GM12878 (cell line): ENCODE measurements around the gene NINL.

ENCODE experiments used
- CHD1 ChIP-seq: IDR thresholded peaks from 2 replicates; pipeline ENCODE4 v1.6.1; 2012; ENCODE audit warnings: low read depth, low read length, improper control_type of control experiment
- LARP7 ChIP-seq: fragments of 450-650 bp; IDR thresholded peaks from 2 replicates; pipeline ENCODE4 v1.6.1; 2017; ENCODE audit warnings: mild to moderate bottlenecking
- NBN ChIP-seq: fragments of 450-650 bp; IDR thresholded peaks from 2 replicates; pipeline ENCODE4 v1.6.1; 2016
- NFYA ChIP-seq: IDR thresholded peaks from 2 replicates; pipeline ENCODE4 v1.6.1; 2011; ENCODE audit warnings: low read depth, mild to moderate bottlenecking, low read length, improper control_type of control experiment, borderline replicate concordance
- PAX5 ChIP-seq: IDR thresholded peaks from 2 replicates; pipeline ENCODE4 v1.6.1; 2011; ENCODE audit warnings: low read depth, low read length, borderline replicate concordance
- POLR2A ChIP-seq: IDR thresholded peaks from 2 replicates; pipeline ENCODE4 v1.6.1; 2011; ENCODE audit warnings: low read depth, mild to moderate bottlenecking, low read length
- POLR2AphosphoS5 ChIP-seq: IDR thresholded peaks from 2 replicates; pipeline ENCODE4 v1.6.1; 2011; ENCODE audit warnings: mild to moderate bottlenecking, low read length, inconsistent platforms
- REST ChIP-seq: IDR thresholded peaks from 2 replicates; pipeline ENCODE4 v1.6.1; 2012; ENCODE audit warnings: mild to moderate bottlenecking, low read depth, low read length
- SMC3 ChIP-seq: IDR thresholded peaks from 2 replicates; pipeline ENCODE4 v1.6.1; 2011; ENCODE audit warnings: low read length, improper control_type of control experiment, borderline replicate concordance
- SUZ12 ChIP-seq: fragments of 200-600 bp; sonication (generic); IDR thresholded peaks from one replicate; pipeline ENCODE4 v1.6.1; 2018; ENCODE audit warnings: antibody characterized with exemption, mild to moderate bottlenecking; ENCODE audit not compliant: unreplicated experiment
- ZSCAN29 ChIP-seq: fragments of 450-650 bp; IDR thresholded peaks from 2 replicates; pipeline ENCODE4 v1.6.1; 2017; ENCODE audit warnings: mild to moderate bottlenecking, moderate library complexity
- ZZZ3 ChIP-seq: IDR thresholded peaks from 2 replicates; pipeline ENCODE4 v1.6.1; 2011; ENCODE audit warnings: low read depth; ENCODE audit not compliant: control insufficient read depth, insufficient read length
- TF ChIP-seq, protein P1 (sequence below), 3 experiments: IDR thresholded peaks in 2 of 3; conservative IDR thresholded peaks in 1 of 3; 2 replicates each; pipeline ENCODE4 v1.5.1; 2011; ENCODE audit warnings: low read depth in 3 of 3, low read length in 3 of 3, mild to moderate bottlenecking in 3 of 3, control low read depth in 2 of 3, moderate library complexity in 2 of 3, inconsistent platforms in 1 of 3, mixed read lengths in 1 of 3; ENCODE audit not compliant: control insufficient read depth in 2 of 3, insufficient read depth in 1 of 3; ENCODE audit errors: extremely low read depth in 1 of 3
- TF ChIP-seq, protein P2 (sequence below): IDR thresholded peaks from 2 replicates; pipeline ENCODE4 v1.6.1; 2011; ENCODE audit warnings: mild to moderate bottlenecking, low read depth, low read length, moderate library complexity; ENCODE audit not compliant: insufficient replicate concordance

DNA sequence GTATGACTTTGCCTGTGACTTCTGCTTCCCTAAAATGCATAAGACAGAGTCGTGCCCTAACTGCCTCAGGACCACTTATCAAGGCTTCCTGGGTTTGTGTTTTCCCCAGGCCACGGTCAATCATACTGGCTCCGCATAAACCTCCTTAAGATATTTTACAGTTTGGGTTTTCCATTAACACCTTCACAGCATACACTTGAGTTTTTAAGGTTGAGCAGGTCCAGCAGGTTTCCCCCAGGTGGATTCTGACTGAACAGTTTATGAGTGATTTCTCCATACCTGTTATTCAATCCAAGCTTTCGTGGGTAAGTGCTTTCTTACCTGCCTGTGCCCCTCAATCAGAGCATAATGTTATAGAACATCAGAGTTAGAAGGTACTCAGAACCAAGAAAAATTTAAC lies 39.3 kb downstream of the NINL start:
- TF ChIP-seq ZZZ3 (no peak), LARP7 (no peak), ZSCAN29 (no peak), REST (no peak), POLR2AphosphoS5 (no peak), PAX5 (no peak), SMC3 (no peak), POLR2A (no peak), SUZ12 (no peak), CHD1 (no peak), NFYA (no peak), NBN (no peak)
- TF ChIP-seq, protein P1, sequence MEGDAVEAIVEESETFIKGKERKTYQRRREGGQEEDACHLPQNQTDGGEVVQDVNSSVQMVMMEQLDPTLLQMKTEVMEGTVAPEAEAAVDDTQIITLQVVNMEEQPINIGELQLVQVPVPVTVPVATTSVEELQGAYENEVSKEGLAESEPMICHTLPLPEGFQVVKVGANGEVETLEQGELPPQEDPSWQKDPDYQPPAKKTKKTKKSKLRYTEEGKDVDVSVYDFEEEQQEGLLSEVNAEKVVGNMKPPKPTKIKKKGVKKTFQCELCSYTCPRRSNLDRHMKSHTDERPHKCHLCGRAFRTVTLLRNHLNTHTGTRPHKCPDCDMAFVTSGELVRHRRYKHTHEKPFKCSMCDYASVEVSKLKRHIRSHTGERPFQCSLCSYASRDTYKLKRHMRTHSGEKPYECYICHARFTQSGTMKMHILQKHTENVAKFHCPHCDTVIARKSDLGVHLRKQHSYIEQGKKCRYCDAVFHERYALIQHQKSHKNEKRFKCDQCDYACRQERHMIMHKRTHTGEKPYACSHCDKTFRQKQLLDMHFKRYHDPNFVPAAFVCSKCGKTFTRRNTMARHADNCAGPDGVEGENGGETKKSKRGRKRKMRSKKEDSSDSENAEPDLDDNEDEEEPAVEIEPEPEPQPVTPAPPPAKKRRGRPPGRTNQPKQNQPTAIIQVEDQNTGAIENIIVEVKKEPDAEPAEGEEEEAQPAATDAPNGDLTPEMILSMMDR (IDR thresholded peaks at IDR 0.05 in 2 of 3, conservative IDR thresholded peaks at IDR 0.05 in 1 of 3; ENCODE audit: control insufficient read depth in 2 of 3, extremely low read depth in 1 of 3, insufficient read depth in 1 of 3, low read depth in 3 of 3, low read length in 3 of 3), result no peak
- TF ChIP-seq, protein P2, sequence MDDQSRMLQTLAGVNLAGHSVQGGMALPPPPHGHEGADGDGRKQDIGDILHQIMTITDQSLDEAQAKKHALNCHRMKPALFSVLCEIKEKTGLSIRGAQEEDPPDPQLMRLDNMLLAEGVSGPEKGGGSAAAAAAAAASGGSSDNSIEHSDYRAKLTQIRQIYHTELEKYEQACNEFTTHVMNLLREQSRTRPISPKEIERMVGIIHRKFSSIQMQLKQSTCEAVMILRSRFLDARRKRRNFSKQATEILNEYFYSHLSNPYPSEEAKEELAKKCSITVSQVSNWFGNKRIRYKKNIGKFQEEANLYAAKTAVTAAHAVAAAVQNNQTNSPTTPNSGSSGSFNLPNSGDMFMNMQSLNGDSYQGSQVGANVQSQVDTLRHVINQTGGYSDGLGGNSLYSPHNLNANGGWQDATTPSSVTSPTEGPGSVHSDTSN, result no peak
